ENCODE measurements around the gene SNN.

GRCh38 chr16:11719762-11720161 lies 51.5 kb downstream of the SNN start:
- TF ChIP-seq CTCF (IDR thresholded peaks at IDR 0.05) (no peak), ZFX (IDR thresholded peaks at IDR 0.05; ENCODE audit: borderline replicate concordance) (no peak)

Measured in 22Rv1 (cell line).